ENCODE measurements around the gene DUSP28.

Gene DUSP28

DNA sequence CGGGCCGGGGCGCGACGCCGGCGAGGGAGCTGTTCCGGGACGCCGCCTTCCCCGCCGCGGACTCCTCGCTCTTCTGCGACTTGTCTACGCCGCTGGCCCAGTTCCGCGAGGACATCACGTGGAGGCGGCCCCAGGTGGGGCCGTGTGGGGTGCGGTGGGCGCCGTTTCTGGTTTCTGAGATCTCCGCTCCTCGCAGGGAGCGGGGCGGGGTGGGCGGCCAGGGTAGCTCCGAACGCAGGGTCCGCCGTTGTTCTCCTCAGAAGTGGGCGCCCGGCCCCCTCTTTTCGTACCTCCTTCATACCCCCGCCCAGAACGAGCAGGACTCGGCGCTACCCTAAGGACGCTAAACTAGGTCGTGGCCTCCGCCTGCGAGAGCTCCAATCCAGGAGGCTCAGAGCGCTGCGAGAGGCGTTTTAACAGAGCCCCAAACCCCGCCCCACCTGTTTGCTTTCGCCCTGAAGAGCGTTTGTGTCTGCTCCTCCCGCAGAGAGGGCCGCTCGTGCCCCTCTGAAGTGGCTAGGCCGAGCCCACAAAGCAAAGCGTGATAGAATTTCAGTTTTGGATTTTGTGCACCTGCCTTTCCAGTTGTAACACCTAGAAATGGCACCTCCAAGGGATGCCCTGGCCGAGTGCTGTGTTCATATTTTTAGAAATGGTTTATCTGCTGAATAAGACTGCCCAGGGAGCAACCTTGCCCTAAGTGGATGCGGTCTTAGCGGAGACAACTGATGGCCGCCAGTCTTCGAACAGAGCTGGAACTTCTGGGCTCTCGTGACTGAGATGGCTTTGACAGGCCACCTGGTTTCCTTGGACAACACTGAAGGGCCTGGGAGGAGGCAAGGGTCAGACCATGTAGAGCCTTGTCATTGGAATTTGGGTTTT, 27.0 kb downstream of the DUSP28 start:
- ChIA-PET POLR2A (interaction anchor here (0.6 to 2.9 kb wide), 21 partner anchors 9 to 571 kb away, joined by 3 to 23 read pairs (median 4); partner anchors contain the start of gene RNPEPL1), CTCF (interaction anchor here (0.9 to 1.5 kb wide), 3 partner anchors 8 to 21 kb away, joined by 3 to 8 read pairs (median 3); no protein-coding TSS in a partner anchor)
- no peak for DNase-seq (ENCODE audit: extremely low spot score)
- TF ChIP-seq BHLHE40 (IDR thresholded peaks at IDR 0.05; ENCODE audit: borderline replicate concordance) (no peak), TARDBP (IDR thresholded peaks at IDR 0.05) (no peak), ARNT (IDR thresholded peaks at IDR 0.05) (no peak), FOXA1 (IDR thresholded peaks at IDR 0.05) (no peak), ELF4 (IDR thresholded peaks at IDR 0.05) (no peak), CTBP1 (IDR thresholded peaks at IDR 0.05; ENCODE audit: borderline replicate concordance) (no peak), SUZ12 (IDR thresholded peaks at IDR 0.05) (no peak), FOXM1 (IDR thresholded peaks at IDR 0.05; ENCODE audit: borderline replicate concordance) (no peak), NFRKB (IDR thresholded peaks at IDR 0.05) (no peak), L3MBTL2 (conservative IDR thresholded peaks at IDR 0.05) (no peak), FOXK2 (IDR thresholded peaks at IDR 0.05) (no peak), ZNF384 (IDR thresholded peaks at IDR 0.05) (no peak), HDGF (IDR thresholded peaks at IDR 0.05; ENCODE audit: borderline replicate concordance) (no peak), SP1 (IDR thresholded peaks at IDR 0.05) (no peak), LEF1 (IDR thresholded peaks at IDR 0.05; ENCODE audit: borderline replicate concordance) (no peak)
- TF ChIP-seq, protein P1, sequence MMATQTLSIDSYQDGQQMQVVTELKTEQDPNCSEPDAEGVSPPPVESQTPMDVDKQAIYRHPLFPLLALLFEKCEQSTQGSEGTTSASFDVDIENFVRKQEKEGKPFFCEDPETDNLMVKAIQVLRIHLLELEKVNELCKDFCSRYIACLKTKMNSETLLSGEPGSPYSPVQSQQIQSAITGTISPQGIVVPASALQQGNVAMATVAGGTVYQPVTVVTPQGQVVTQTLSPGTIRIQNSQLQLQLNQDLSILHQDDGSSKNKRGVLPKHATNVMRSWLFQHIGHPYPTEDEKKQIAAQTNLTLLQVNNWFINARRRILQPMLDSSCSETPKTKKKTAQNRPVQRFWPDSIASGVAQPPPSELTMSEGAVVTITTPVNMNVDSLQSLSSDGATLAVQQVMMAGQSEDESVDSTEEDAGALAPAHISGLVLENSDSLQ (IDR thresholded peaks at IDR 0.05) = no peak

GRCh38 chr2:240588006-240588655, 28.0 kb downstream of the DUSP28 start:
- ChIA-PET CTCF (interaction anchor here (0.7 kb wide), 1 partner anchor 10 kb away, joined by 3 read pairs; no protein-coding TSS in a partner anchor), POLR2A (interaction anchor here (0.9 to 1.5 kb wide), 2 partner anchors 18 to 20 kb away, joined by 3 read pairs; no protein-coding TSS in a partner anchor)
- DNase-seq (ENCODE audit: extremely low spot score) = no peak
- TF ChIP-seq BHLHE40 (IDR thresholded peaks at IDR 0.05; ENCODE audit: borderline replicate concordance) (no peak), FOXM1 (IDR thresholded peaks at IDR 0.05; ENCODE audit: borderline replicate concordance) (no peak), NFRKB (IDR thresholded peaks at IDR 0.05) (no peak), TARDBP (IDR thresholded peaks at IDR 0.05) (no peak), ZNF384 (IDR thresholded peaks at IDR 0.05) (no peak), L3MBTL2 (conservative IDR thresholded peaks at IDR 0.05) (no peak), FOXA1 (IDR thresholded peaks at IDR 0.05) (no peak), SUZ12 (IDR thresholded peaks at IDR 0.05) (no peak), FOXK2 (IDR thresholded peaks at IDR 0.05) (no peak), SP1 (IDR thresholded peaks at IDR 0.05) (no peak), CTBP1 (IDR thresholded peaks at IDR 0.05; ENCODE audit: borderline replicate concordance) (no peak), LEF1 (IDR thresholded peaks at IDR 0.05; ENCODE audit: borderline replicate concordance) (no peak), ARNT (IDR thresholded peaks at IDR 0.05) (no peak), ELF4 (IDR thresholded peaks at IDR 0.05) (no peak)
- TF ChIP-seq, protein P1 (IDR thresholded peaks at IDR 0.05) = no peak

DNA sequence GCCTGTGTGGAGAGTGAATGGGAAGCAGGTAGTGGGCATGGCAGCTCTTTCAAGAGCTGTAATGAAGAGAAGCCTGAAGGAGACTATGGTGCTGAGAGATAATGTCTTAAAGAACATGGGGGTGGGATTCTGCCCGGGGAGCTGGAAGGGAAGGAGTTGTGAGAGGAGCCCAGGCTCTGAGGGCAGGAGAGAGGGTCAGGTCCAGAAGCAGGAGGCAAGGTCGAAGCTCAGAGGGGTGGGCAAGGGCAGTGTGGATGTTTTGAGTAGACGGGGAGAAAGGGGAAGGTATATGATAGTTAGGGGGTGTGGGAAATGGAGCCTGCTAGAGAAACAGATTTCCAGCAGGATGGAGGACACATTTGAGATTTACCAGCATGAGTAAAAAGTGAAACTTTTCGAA, 28.5 kb downstream of the DUSP28 start:
- ChIA-PET CTCF (interaction anchor here (0.6 to 1.7 kb wide), 3 partner anchors 10 to 36 kb away, joined by 3 to 6 read pairs (median 5); no protein-coding TSS in a partner anchor), POLR2A (interaction anchor here (1.0 kb wide), 1 partner anchor 28 kb away, joined by 5 read pairs; the partner anchor contains the start of gene DUSP28)
- DNase-seq (ENCODE audit: extremely low spot score) = no peak
- no peak for TF ChIP-seq NFRKB (IDR thresholded peaks at IDR 0.05)
- TF ChIP-seq, protein P1 (IDR thresholded peaks at IDR 0.05) = no peak

GRCh38 chr2:240589375-240589774, 29.2 kb downstream of the DUSP28 start:
- DNase-seq (ENCODE audit: extremely low spot score) = no peak
- TF ChIP-seq SUZ12 (IDR thresholded peaks at IDR 0.05) (no peak), L3MBTL2 (conservative IDR thresholded peaks at IDR 0.05) (no peak), ZNF384 (IDR thresholded peaks at IDR 0.05) (no peak), NFRKB (IDR thresholded peaks at IDR 0.05) (no peak), CTBP1 (IDR thresholded peaks at IDR 0.05; ENCODE audit: borderline replicate concordance) (no peak), FOXK2 (IDR thresholded peaks at IDR 0.05) (no peak), HDGF (IDR thresholded peaks at IDR 0.05; ENCODE audit: borderline replicate concordance) (no peak), BHLHE40 (IDR thresholded peaks at IDR 0.05; ENCODE audit: borderline replicate concordance) (no peak)
- TF ChIP-seq, protein P1 (IDR thresholded peaks at IDR 0.05) = no peak
- POLR2A ChIA-PET = interaction anchor here (1.0 kb wide), 1 partner anchor 29 kb away, joined by 5 read pairs; the partner anchor contains the start of gene DUSP28
- CTCF ChIA-PET = interaction anchor here (1.7 kb wide), 1 partner anchor 15 kb away, joined by 5 read pairs; no protein-coding TSS in a partner anchor

Measured in HEK293T (cell line).